ENCODE measurements around the gene B3GNT2. TPM values are rescaled to one million over a fixed set of nuclear protein-coding genes. Genes with fewer than 3 reads are reported as not detected.

The B3GNT2 gene
- total RNA-seq, 1 donor from 2014 or later: 38.0 TPM

- intact Hi-C loops (cut with DNase I): no loop called here
- ATAC-seq (peak; percentile 36 to 46), DNase-seq (no peak)
- peaks cover 81% of the 10 kb centered on the region for H3K4me1 ChIP-seq
- H3K27me3 ChIP-seq (ENCODE audit: low read depth): no peaks in the 10 kb centered on the region
- TF ChIP-seq CTCF (IDR thresholded peaks at IDR 0.05): no peak
- no peak overlapping the region for H3K4me3 ChIP-seq
- no peak overlapping the region for H3K27ac ChIP-seq
- H3K36me3 ChIP-seq: no peaks in the 10 kb centered on the region
- H3K9me3 ChIP-seq: peaks cover 3% of the 10 kb centered on the region
Observed at GRCh38 chr2:62216616-62217015, 20.7 kb downstream of the B3GNT2 start.

- Histone ChIP-seq H3K4me3 (no peak overlapping the region), H3K27ac (no peak overlapping the region), H3K36me3 (peaks cover under 1% of the 10 kb centered on the region), H3K9me3 (no peaks in the 10 kb centered on the region), H3K27me3 (ENCODE audit: low read depth) (no peaks in the 10 kb centered on the region), H3K4me1 (peaks cover 85% of the 10 kb centered on the region)
- TF ChIP-seq CTCF (IDR thresholded peaks at IDR 0.05): no peak
- intact Hi-C loops (cut with DNase I): no loop called here
- peak in 1 of 2 donors; percentile 7 for ATAC-seq
- no peak for DNase-seq
Observed at GRCh38 chr2:62217421-62217820, 21.5 kb downstream of the B3GNT2 start.

DNA sequence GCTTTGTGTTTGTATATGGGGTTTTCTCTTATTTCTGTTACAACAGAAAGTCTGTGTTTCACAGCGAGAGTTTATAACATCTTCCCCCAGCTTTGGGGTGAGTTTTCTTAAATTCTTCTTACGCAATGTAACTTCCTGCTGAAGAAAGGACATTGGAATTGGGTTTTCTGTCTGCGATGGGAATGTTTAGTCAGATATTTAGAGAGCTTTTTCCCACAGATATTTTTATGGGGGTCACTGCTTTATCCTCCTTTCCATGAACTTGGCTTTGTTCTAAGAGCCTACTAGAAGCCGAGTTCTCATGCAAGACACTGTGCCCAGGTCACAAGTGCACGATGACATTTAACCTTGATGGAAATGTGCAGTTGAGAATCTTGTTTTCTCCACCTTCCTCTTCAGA, 22.1 kb downstream of the B3GNT2 start:
- H3K27me3 ChIP-seq (ENCODE audit: low read depth): no peaks in the 10 kb centered on the region
- H3K4me3 ChIP-seq: no peak overlapping the region
- H3K4me1 ChIP-seq: peaks cover 85% of the 10 kb centered on the region
- no peak for TF ChIP-seq CTCF (IDR thresholded peaks at IDR 0.05)
- intact Hi-C loops (cut with DNase I): no loop called here
- no peak for DNase-seq
- no peaks in the 10 kb centered on the region for H3K9me3 ChIP-seq
- H3K27ac ChIP-seq: peak overlapping the region; percentile 27
- no peak for ATAC-seq
- peaks cover 6% of the 10 kb centered on the region for H3K36me3 ChIP-seq

DNA sequence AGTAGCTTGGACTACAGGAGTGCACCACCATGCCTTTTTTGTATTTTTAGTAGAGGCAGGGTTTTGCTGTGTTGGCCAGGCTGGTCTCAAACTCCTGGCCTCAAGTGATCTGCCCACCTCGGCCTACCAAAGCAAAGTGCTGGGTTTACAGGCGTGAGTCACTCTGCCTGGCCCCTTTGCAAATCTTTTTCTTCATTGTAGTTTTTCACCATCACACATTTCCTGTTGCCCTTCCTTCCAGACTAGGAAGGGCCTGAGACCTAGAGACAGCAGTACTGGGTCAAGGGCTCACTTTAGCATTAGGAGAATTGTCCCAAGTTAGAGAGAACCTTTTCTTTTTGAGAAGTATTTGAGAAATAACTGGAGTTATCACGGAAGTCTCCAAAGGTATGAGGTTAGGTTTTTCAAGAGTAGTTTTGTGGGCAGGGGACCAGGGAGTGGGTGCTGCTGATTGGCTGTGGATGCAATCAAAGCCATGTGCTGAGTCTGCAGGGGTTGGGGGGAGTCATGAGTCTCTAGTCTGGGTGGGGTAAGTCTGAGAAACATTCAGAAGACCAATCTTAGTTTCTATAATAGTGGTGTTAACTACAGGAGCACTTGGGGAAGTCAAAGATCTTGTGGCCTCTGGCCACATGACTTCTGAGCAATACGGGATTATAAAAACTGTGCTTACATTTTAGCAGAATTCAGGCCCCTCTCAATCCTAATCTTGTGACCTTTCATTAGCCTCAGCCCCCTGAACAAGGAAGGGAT, 23.7 kb downstream of the B3GNT2 start:
- H3K27ac ChIP-seq: peak overlapping the region; percentile 39

DNA sequence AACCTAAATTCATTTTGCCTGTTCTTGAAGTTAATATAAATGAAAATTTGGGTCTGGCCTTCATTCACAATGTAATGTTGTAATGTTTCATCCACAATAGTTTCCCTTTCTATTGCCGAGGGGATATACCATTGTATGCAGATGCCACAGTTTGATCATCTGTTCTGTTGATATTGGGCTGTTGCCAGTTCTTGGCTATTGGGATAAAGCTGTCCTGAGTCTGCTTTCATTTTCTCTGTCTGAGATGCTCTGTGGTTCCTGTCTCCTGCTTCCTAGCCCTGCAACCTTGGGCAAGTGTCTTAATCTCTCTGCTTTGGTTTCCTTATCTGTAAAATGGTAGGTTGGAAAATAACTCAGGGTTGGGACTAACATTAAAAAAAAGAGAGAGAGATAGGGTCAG, 25.2 kb downstream of the B3GNT2 start:
- DNase-seq (no peak), ATAC-seq (no peak)
- Histone ChIP-seq H3K4me1 (peaks cover 56% of the 10 kb centered on the region), H3K27me3 (ENCODE audit: low read depth) (no peaks in the 10 kb centered on the region), H3K27ac (no peak overlapping the region), H3K9me3 (no peaks in the 10 kb centered on the region), H3K4me3 (no peak overlapping the region), H3K36me3 (peaks cover 23% of the 10 kb centered on the region)
- intact Hi-C loops (cut with DNase I): no loop called here
- no peak for TF ChIP-seq CTCF (IDR thresholded peaks at IDR 0.05)

More for the DNA sequence above, 23.7 kb downstream of the B3GNT2 start:
- Histone ChIP-seq H3K4me1 (peaks cover 72% of the 10 kb centered on the region), H3K9me3 (no peaks in the 10 kb centered on the region), H3K36me3 (peaks cover 11% of the 10 kb centered on the region), H3K4me3 (no peak overlapping the region), H3K27me3 (ENCODE audit: low read depth) (no peaks in the 10 kb centered on the region)
- no peak for TF ChIP-seq CTCF (IDR thresholded peaks at IDR 0.05)
- intact Hi-C loops (cut with DNase I): no loop called here
- ATAC-seq (peak; percentile 28 to 39), DNase-seq (no peak)
